GM06990 (cell line): Measurements from ENCODE around the gene SMYD4.

Experiments used
- DNase-seq: peaks from one replicate; pipeline ENCODE4 v3.0.0-alpha.2; 2011; ENCODE audit not compliant: insufficient read length; ENCODE audit errors: extremely low read depth
- H3K27me3 ChIP-seq: replicated peaks from 2 replicates; pipeline ENCODE4 v1.6.0; 2011; ENCODE audit warnings: low read length; ENCODE audit not compliant: control insufficient read depth, insufficient read depth
- H3K36me3 ChIP-seq: 2 replicates; pipeline ENCODE4 v1.5.1; 2011; ENCODE audit warnings: low read length; ENCODE audit not compliant: control insufficient read depth, insufficient read depth
- H3K4me3 ChIP-seq: replicated peaks from 2 replicates; pipeline ENCODE4 v1.5.1; 2011; ENCODE audit warnings: low read depth, mild to moderate bottlenecking, control low read depth, low read length
- TF ChIP-seq, protein P1 (sequence below): IDR thresholded peaks from 2 replicates; pipeline ENCODE4 v1.5.1; 2011; ENCODE audit warnings: low read length, control low read depth, mild to moderate bottlenecking, inconsistent platforms; ENCODE audit not compliant: insufficient read depth, poor library complexity, severe bottlenecking

The SMYD4 gene, protein sequence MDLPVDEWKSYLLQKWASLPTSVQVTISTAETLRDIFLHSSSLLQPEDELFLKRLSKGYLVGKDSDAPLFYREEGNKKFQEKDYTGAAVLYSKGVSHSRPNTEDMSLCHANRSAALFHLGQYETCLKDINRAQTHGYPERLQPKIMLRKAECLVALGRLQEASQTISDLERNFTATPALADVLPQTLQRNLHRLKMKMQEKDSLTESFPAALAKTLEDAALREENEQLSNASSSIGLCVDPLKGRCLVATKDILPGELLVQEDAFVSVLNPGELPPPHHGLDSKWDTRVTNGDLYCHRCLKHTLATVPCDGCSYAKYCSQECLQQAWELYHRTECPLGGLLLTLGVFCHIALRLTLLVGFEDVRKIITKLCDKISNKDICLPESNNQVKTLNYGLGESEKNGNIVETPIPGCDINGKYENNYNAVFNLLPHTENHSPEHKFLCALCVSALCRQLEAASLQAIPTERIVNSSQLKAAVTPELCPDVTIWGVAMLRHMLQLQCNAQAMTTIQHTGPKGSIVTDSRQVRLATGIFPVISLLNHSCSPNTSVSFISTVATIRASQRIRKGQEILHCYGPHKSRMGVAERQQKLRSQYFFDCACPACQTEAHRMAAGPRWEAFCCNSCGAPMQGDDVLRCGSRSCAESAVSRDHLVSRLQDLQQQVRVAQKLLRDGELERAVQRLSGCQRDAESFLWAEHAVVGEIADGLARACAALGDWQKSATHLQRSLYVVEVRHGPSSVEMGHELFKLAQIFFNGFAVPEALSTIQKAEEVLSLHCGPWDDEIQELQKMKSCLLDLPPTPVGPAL

DNA sequence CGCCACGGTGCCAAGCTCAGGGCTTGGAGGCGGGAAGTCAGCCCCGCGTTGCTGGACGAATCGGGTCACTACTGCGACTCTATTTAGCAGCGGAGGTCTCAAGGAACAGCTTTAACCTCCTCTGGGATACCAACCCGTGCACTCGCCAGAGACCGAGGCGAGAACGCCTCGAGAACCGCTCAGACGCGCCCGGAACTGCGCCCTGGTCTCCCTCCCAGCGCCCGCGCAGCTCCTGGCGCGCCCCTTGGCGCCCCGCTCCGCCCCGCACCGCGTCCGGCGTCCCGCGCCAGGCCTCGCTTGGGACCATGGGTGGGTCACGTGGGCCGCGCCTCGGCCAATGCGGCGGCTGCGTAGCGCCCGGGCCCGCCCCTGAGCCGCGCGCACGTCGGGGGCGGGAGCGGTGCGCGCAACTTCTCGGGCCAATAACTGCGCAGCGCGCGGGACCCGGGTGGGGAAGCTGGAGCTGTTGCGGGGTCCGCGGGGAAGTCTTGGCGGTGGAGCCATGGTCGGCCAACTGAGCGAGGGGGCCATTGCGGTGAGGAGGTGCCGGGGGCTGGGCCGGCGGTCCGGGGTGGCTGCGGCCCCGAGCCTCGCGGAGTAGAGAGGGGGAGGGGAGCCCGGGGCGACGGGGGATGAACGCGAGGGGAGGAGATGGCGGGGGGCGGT lies at the start of gene SMYD4, which contains the start of gene RPA1:
TSS of gene SMYD4 (minus strand) at position 311 of the 666 bp plus-strand sequence. CDS start 1,908 bp downstream, outside the sequence.
TSS of gene RPA1 (plus strand) at position 414 of the 666 bp plus-strand sequence. CDS start at position 503, 89 bp downstream.
- TF ChIP-seq, protein P1, sequence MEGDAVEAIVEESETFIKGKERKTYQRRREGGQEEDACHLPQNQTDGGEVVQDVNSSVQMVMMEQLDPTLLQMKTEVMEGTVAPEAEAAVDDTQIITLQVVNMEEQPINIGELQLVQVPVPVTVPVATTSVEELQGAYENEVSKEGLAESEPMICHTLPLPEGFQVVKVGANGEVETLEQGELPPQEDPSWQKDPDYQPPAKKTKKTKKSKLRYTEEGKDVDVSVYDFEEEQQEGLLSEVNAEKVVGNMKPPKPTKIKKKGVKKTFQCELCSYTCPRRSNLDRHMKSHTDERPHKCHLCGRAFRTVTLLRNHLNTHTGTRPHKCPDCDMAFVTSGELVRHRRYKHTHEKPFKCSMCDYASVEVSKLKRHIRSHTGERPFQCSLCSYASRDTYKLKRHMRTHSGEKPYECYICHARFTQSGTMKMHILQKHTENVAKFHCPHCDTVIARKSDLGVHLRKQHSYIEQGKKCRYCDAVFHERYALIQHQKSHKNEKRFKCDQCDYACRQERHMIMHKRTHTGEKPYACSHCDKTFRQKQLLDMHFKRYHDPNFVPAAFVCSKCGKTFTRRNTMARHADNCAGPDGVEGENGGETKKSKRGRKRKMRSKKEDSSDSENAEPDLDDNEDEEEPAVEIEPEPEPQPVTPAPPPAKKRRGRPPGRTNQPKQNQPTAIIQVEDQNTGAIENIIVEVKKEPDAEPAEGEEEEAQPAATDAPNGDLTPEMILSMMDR, result no peak
- H3K36me3 ChIP-seq, result peaks cover 1% of the 10 kb centered on the region
- DNase-seq, result peak; percentile 93

DNA sequence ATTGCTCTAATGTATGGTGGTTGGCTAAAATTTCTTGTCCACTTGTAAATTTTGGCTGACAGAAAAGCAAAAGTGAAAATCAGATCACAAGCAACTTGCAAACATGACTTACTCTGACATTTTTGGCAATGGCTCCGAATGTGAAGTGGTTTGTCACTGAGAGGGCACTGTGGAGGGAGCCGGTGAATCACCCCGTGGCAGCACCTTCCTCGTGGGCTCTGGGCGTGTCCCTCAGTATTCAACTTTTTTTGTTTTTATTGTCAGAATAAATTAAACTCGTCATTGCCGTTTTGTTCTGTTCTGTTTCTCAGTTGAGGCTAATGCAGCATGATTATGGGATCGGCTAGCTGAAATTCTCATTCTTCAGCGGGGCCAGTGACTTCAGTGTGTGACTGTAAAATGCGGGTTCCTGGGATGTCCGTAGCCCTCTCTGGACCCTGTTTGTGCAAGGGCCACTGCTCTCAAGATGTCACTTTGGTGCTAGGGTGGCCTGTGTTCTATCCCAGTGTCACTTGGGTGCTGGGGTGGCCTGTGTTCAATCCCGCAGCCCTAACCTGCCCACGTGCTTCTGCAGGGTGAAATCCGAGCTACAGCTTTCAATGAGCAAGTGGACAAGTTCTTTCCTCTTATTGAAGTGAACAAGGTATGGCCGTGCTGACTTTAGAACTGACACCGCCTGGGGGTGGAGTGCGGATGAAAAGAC lies 48.9 kb upstream of the SMYD4 start:
- Histone ChIP-seq H3K36me3 (peaks cover 25% of the 10 kb centered on the region), H3K27me3 (no peaks in the 10 kb centered on the region), H3K4me3 (no peak overlapping the region)
- TF ChIP-seq, protein P1, result no peak
- DNase-seq, result no peak

More for the DNA sequence above, at the start of gene SMYD4, which contains the start of gene RPA1:
- Histone ChIP-seq H3K4me3 (peak within 1 kb of the TSS; percentile 88), H3K27me3 (no peaks in the 10 kb centered on the region)

DNA sequence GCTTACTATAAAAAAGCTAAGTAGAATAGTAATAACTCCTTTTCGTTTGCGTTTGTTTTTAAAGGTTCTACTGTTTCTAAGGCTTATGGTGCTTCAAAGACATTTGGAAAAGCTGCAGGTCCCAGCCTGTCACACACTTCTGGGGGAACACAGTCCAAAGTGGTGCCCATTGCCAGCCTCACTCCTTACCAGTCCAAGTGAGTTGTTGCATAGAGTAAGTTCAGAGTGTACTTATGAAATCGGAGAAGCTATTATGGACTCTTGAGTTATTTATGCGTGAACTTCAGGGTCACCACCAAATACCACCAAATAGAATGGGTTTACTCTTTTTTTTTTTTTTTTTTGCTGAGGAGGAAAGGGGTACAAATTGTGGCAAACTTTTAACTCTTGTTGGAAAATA lies 45.9 kb upstream of the SMYD4 start:
- no peak overlapping the region for H3K4me3 ChIP-seq
- H3K36me3 ChIP-seq, result peaks cover 18% of the 10 kb centered on the region
- TF ChIP-seq, protein P1, result no peak
- DNase-seq, result no peak
- no peaks in the 10 kb centered on the region for H3K27me3 ChIP-seq

DNA sequence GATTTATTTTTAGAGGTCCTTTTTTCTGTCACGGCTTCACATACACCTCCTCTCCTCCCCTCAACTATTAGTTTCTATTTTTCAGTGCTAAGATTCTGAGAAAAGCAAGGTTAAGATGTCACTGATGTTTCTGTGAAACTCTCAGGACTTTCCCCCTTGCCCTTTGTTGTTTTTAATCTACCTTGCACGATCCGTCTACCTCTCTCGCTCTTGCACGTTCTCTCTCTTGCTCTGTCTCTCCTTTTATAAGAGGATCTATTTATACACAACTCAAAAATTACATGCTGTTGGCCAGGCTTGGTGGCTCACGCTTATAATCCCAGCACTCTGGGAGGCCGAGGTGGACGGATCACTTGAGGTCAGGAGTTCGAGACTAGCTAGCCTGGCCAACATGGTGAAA lies 43.7 kb upstream of the SMYD4 start:
- no peak for DNase-seq
- Histone ChIP-seq H3K36me3 (peaks cover 6% of the 10 kb centered on the region), H3K4me3 (no peak overlapping the region), H3K27me3 (no peaks in the 10 kb centered on the region)
- TF ChIP-seq, protein P1, result no peak

DNA sequence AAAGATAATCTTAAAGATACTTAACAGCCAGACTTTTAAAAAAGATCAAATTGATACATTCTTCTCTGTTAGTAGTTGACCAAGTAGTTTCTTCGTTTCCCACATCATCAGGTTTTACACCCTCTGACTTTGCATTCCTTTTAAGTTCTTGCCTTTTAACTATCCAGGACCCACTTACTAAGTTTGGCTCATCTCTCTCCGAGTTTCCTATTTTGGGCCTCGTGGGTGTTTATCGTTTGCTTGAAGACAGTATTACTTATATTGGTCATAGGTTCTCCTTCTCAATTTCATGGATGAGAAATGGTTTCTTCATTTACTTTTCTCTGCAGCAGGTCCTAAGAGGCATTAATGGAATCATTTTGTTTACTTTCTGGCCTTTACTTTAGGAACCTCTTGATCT lies 43.3 kb upstream of the SMYD4 start:
- H3K27me3 ChIP-seq, result no peaks in the 10 kb centered on the region
- peaks cover 4% of the 10 kb centered on the region for H3K36me3 ChIP-seq
- DNase-seq, result no peak

More for the DNA sequence above, 43.3 kb upstream of the SMYD4 start:
- TF ChIP-seq, protein P1, result no peak
- H3K4me3 ChIP-seq, result no peak overlapping the region
